Kidney glomerular epithelial cell (primary cell): ENCODE measurements around the gene MAEA.

Source experiments
- DNase-seq: peaks from one replicate; lab custom pipeline; 2025; lab: John Stamatoyannopoulos, UW

Gene MAEA

DNA sequence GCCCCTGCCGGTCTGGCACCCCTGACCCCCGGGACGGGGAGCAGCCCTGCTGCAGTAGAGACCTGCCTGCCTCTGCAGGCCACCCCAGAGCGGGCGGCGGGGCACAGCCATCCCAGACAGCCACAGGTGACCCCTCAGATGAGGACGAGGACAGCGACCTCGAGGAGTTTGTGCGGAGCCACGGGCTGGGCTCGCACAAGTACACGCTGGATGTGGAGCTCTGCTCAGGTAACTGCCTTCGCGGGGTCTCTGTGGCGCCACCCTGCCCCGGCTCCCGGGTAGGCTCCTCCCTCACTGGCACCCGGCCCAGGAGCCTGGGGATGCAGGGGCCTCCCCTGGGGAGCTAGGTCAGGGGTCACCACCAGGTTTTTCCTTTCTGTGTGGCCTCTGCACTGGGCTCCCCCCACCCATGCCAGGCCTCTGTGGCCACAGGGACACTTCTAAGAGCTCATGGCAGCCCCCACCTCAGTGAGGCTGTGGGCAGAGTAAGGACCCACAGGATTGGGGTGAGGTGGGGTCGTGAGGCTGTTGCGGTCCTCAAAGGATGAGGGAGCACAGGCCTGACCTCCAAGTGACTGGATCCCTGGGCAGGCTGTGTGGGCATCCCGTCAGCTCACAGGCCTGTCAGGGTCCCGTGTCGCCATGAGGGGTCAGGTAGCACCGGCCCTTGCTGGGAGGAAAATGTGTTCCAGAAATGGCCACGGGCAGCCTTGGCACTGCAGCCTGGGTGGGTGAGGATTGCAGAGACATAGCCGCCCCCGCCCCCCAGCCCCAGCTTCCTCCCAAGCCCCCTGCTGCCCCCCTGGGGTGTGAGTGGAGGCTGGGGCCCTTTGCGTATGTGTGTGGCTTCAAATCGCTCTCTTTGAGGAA is 63.7 kb downstream of the MAEA start:
- DNase-seq = no peak

DNA sequence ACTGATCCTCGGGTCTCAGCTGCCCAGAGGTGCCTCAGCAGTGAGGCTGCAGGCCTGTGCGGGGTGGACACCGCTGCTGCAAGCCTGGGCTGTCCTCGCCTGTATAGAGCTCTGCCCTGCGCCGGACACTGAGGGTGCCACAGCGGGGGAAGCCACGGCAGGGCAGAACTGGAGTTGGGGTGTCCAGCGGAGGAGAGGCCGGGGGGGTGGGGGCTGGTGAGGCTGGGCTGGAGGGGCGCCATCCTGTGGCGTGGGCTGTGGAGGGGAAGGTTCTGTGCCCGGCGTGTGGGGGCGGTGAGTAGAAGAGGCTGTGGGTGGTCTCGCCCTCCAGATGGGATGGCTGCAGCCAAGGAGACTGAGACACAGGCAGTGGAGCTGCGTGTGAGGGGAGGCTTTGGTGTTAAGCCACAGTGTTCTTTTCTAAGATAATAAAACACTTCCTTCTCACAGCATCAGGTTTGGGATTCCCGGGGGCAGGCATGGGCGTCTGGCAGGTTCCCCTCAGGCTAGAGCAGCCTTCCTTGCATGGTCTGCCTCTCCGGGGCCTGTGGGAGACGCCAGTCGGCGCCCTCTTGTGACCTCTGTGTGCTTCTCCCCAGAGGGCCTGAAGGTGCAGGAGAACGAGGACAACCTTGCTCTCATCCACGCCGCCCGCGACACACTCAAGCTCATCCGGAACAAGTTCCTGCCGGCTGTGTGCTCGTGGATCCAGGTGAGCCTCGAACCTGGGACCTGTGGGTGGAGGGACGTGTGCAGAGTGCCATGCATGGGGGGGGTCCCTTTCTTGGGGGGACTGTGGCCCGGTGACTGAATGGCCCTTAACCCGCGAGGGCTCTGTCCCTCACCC is 64.7 kb downstream of the MAEA start:
- DNase-seq = no peak

DNA sequence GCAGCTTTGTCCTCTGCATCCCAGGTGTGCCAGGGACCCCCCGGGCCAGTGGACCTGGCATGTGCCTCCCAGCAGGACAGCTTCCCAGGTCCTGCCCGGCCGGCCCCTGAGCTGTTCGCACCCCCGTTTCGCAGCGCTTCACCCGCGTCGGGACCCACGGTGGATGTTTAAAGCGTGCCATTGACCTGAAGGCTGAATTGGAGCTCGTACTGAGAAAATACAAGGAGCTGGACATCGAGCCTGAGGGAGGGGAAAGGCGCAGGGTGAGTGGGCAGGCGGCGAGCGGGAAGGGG is 65.2 kb downstream of the MAEA start:
- no peak for DNase-seq

DNA sequence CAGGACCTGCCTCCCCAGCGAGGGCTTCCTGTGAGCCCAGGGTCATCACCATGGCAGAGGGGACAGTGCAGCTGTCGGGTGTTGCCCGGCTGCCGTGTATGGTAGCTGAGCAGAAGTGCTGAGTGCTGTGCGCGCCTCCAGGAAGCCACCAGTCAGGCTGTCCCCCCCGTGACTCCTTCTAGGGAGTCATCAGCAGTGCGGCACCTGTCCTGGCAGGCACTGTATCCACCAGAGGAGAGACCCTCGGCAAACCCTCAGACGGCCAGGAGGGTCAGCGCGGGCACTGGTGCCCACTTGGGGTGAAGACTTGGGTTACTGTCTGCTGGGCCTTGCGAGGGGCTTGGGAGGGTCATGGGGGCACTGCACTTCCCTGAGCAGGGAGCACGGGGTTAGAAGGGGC is 65.7 kb downstream of the MAEA start:
- DNase-seq = no peak

DNA sequence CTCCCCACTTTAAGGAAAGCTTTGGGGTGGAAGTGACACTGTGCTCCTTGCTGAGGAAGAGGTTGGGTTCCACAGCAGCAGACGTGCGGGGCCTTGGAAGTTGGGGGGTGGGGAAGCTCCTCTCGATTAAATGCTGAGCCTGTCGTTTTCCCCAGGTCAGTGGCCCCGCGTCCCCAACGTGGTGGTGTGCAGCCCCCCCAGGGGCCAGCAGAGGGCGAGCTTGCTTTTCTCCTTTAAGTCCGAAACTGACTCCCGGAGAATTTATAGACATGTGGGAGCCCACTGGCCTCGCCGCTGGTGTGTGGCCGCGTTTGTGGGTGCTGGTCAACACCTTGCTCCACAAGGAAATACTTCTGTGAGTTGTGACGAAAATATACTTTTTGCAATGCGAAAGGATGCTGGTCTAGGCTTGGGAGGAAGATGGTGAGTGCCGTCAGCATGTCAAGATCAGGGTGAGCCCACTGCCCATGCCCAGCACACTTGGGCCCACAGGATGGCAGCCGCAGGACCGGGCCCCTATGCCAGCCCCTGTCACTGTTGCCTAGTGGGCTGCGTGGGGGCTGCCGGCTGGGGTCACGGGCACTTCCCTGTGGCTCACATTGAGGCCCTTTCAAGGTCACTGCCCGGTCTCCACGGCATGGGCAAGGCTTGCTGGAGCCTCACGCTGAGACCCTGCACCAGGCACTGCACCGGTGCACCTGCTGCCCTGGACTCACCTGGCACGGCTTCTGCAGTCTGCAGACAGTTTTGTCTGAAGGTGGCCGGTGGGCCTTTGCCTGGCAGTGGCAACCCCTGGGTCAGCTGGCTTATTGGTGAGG is 66.7 kb downstream of the MAEA start:
- DNase-seq = no peak

DNA sequence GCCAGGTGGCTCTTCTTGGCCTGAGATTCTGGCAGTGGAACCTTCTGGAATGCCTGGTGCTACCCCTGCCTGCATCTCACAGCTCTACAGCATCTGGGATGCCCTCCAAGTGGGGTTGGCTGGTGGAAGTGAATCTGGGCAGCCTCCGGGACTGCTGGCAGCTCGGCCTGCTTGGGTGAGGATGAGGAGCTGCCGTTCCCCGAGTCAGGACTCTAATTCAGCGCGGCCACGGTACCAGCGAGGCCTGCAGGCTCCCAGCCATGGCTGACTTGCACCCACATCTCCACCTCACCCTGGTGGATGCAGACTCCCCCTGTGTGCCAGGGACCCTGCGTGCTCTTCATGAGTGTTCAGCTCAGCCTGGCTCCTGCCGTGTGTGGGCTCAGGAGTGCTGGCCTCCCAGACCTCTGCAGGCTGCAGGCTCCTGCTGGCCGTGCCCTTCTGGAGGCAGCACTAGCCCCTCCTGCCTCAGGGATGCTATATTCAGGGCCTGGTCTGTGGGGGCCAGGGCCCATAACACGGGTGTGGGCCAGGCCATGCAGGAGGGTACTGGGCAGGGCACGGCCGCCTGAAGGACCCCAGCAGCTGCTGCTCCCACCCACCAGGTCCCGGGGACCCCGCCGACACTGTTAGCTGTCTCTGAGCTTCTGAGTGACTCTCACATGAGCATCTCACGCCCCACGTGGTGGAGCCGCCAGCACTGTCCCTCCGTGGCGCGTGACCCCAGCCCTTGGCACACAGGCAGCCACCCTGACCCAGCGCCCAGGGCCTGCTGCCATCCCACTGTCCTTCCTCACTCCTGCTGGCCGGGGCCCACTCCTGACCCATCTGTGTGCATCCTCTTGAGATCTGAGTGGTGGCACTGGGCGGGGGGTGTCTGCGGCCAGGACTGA is 67.9 kb downstream of the MAEA start:
- no peak for DNase-seq

DNA sequence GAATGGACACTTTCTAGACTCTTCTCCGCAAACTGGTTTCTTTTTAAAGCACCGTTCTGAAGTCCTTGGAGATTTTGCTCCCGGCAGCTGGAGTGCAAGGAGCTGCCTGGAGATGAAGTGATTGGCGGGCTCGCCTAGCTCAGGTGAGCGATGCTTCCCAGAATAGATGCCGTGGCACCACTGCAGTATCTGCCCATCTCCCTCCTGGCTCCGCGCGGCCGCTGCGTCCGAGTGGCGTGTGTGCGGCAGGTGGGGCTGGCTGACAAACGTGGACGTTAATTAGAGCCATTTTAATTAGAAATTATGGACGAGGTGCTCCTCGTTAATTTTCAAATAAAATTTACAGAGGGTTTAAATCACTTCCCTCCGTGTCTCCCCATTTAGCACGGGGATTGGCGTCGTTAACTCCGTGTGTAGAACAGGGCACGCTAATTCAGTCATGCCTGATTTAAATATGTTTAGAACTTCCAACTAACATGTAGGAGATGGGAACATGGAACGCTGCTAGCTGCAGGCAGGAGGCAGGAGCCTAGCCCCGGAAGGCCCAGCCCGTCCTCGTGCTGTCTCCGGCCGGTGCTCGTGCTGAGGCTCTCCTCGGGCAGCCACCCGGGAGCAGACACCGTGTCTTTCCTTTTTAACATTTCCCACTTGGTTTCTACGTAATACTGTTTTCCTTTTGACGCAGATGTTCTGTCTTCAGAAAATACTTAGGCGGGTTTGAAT is 68.9 kb downstream of the MAEA start:
- no peak for DNase-seq

DNA sequence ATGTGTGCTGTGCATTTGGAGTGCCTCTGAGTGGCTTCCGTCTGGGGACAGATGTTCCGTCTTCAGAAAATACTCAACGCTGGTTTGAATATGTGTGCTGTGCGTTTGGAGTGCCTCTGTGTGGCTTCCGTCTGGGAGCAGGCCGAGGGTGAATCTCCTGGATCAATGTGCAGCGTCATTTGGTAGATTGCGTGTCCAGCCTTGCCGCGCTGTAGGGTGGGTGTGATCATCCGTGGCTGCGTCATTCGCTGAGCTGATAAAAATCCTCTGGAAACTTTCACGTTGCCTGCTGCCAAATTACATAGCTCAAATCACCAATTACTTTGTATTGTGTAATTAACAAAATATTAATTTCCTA is 69.4 kb downstream of the MAEA start:
- no peak for DNase-seq

DNA sequence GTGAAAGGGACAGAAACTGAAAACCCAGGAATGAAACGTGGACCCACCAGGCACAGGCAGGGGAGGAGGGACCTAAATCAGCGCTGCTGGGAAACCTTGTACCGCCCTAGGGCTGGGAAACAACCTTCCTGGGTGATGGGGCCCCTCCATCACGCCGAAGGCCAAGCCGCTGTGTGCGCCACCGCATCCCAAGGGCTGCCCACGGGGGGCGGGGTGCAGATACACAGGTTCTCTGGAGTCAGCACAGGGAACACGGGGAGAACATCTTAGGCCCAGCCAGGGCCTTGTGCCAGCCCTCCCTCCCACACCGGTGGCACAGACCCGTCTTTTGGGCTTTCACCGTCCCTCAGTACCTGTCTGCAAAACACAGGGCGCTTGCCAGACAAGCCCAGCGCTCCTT is 70.3 kb downstream of the MAEA start:
- no peak for DNase-seq

DNA sequence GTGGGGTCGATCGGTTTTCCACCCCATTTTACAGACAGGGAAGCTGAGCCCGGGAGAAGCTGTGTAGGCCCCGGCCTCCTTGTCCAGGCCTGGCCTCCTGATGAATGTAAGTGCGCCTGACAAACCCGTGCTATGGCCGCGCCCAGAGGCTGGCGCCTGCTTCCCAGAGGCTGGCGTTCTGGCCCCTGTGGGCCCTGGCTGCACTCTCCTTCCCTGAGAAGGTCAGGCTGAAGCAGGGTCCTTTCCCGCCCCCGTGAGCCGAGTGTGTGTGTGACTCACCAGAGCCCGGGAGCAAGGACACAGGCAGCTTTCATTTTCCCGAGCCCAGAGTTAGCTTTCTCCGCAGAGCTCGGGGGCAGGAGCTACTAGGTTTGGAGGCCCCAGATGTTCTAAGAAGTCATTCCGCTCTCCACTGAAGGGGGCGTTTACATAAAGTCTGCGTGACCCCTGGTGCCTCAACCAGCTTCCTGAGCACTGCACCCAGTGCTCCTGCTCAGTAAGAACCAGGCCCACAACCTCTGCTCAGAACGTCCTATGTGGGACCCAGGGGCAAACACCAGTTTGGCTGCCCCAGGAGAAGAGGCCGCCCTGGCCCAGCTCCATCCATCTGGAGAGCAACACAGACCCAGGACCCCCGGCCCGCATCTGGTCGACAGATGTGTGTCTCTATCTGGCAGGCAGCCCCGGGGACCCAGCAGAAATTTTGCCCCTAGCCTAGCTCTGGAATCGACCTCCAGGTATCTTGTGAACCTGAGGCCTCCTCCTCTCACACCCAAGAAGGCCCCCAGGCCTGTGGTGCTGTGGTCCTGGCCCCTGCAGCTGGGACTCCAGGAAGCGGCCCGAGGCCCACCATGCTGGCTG is 71.0 kb downstream of the MAEA start:
- no peak for DNase-seq

DNA sequence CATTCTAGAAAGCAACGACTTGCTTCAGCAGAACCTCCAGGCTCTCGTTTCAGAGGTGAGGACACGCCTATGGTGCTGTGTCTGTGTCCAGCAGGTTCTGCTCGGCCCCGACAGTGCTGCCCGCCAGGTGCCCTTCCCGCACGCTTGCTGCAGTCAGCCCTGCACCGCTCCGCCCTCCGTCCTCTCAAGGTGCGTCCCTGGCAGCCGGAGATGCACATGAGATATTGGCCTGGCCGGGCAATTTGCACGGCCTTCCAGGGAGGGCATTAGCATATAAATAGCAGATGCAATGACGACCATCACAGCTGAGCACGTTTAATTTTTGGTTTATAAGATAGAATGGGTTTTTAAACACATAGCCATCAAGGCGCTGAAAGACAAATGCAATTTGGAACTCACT is 71.7 kb downstream of the MAEA start:
- DNase-seq = no peak

DNA sequence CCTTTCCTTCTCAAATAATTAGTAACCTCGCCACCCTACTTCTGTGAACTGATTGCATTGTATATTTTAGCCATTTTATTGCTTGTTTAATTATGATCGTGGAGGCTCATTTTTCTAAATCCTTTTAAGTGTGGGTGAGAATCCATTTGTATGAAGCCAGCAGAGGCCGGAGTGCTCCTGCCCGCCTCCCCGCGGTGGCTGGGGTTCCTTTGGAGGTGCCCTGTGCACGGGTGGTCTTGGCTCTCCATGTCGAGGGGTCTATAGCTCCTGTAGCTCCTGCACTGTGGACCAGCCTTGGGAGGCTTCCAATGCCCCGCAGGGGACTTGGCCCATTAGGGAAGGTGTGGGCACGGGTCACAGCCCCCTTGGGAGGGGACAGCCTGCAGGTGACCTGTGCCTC is 72.4 kb downstream of the MAEA start:
- DNase-seq = no peak

DNA sequence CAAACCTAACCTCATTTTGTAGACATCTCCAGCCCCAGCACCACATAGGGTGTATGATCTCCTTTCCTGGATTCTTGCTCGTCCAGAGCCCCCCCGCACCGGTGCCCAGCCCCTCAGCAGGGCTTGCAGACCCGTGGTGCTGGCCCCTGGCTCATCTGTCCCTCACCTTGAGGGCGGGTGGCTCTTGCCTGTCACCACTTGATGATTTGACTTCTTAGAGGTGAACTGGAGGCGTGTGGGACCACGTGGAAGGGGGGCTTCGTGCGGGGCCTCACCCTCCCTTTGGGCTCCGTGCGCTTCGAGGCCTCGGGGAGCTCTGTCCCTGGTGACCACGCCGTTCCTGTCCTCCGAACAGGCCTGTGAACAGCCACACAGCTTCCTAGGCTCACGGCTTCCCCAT is 72.8 kb downstream of the MAEA start:
- no peak for DNase-seq

DNA sequence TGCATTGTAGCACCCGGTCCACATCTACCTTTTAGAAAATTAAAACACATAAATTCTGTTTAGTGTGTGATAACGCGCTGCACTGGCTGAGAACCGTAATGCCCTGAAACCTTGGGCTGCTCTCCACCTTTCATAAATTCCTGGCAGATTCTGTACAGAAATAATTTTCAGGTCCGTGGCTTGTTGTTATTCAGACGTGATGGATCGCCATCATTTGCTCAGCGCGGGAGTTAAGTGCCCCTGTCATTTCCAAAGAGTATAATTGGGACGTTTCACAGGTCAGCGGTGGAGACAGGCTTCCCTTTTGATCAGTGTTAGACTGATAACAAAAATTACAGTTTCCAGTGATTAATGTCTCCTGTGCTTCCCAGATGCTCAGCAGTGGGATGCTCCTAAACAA is 73.8 kb downstream of the MAEA start:
- DNase-seq = no peak

DNA sequence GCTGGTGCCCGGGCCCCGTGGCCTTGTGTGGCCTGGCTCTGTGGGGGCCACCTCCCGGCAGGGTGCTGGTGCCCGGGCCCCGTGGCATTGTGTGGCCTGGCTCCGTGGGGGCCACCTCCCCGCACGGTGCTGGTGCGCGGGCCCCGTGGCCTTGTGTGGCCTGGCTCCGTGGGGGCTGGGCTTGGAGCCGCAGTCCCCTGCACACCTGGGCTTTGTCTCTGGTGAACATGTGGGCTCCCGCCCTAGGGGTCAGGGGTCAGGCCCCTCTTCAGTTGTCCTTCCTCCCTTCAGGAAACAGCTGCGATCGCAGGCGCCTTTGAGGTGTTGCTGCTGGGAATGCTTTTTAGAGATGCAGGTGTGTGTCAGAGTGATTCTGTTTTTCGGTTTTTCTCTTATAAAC is 74.5 kb downstream of the MAEA start:
- no peak for DNase-seq

DNA sequence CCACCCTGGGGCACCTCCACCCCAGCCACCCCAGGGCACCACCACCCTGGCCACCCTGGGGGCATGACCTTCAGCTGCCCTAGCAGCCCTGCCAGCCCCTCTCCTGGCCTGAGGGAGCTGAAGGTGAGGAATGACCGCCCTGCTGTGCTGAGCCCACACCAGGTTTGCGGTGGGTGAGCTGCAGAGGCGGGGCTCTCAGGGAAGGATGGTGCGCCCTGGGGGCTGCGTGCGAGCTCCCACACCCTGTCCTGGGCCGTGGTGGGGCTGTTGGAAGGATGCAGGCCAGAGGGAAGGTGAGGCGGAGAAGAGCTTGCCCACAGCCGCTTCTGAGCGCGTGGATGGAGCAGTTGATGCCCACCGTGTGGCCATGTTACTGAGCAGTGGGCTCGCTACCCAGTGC is 75.1 kb downstream of the MAEA start:
- no peak for DNase-seq

DNA sequence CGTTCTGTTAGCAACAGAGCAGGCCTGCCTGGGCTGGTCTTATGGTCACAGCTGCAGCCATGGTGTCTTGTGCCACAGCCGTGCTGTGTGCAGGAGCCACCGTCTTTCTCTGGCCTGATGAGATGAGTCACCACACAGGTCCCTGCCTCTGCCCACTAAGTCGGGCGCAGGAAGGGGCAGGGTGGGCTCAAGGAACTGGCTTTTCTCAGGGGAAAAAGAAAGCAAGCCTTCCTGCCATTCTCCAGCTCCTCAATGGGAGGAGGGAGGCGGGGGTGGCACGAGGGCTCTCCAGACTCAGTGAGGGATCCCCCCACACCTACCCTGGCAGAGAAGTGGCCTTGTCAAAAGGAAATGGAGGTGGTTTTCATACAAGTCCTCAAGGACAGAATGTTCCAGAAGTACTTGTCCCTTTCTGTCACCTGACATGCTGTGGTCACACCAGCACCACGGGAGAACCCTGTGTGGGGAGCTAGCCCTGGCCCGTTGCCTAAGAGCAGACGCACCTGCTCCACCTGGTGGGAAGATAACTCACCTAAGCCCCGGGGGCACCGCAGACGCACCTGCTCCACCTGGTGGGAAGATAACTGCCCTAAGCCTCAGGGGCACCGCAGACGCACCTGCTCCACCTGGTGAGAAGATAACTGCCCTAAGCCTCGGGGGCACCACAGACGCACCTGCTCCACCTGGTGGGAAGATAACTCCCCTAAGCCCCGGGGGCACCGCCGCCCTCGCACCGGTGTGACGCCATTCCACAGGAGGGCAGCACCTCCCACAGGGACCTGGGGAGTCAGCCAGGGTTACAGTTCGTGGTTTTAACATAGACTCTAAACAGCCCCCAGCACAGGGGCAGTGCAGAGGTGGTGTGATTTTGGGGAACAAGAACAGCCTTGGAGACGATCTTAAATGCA is 75.8 kb downstream of the MAEA start:
- no peak for DNase-seq

DNA sequence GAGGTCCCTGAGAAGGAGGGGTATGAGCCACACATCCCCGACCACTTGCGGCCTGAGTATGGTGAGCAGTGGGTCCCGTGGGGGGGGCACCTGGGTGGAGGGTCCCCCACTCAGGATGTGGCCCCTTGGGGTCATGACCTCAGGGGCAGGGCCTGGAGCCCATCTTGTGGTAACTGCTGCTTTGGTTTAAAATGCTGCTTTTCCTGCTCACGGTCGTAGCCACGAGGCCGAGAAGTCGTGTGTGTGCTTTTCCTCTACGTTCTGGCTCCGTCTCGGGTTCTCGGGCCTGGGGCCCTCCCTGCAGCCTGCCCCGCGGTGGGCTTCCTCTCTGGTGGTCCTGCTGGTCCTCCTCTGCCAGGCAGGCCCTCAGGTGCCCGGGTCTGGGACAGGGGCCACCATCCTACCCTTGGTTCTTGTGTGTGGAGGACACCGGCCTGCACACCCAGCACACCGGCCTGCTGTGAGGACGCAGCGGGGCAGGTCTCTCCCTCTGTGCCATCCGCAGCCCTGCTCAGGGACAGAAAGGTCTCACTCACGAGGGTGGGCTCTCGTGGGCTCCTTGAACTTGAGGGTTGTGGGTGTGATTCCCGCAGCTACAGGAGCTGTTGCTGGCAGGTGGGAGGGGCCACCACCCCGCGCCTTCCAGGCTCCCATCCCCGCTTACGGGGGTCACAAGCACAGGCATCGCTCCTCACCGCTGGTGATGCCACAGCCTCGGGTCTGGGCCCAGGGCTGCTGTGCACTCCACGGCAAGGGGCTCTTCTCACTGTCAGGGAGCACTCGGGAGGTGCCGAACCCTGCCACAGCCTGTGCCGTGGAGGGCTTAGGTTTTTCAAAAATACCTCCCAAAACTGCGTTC is 76.9 kb downstream of the MAEA start:
- DNase-seq = no peak
